Measurements from ENCODE around the gene CALB2.

- TF ChIP-seq CTCF (conservative IDR thresholded peaks at IDR 0.05), result no peak
- no peak for TF ChIP-seq ZFX (IDR thresholded peaks at IDR 0.05)
Observed at GRCh38 chr16:71383054-71383773, 24.7 kb downstream of the CALB2 start.

All from C4-2B (cell line).